B cell (primary cell): ENCODE results near the gene HDLBP.

Source experiments
- CTCF ChIP-seq: fragments of 200-600 bp; IDR thresholded peaks from one replicate; pipeline ENCODE4 v1.8.0; 2022; ENCODE audit warnings: antibody characterized with exemption, mild to moderate bottlenecking
- EZH2 ChIP-seq: IDR thresholded peaks from 2 replicates; pipeline ENCODE4 v1.6.1; 2012; ENCODE audit warnings: borderline replicate concordance, low read depth, mild to moderate bottlenecking, moderate library complexity, low read length; ENCODE audit not compliant: insufficient read depth, poor library complexity, severe bottlenecking

GRCh38 chr2:241225983-241226382 is 89.5 kb downstream of the HDLBP start:
- TF ChIP-seq CTCF (no peak), EZH2 (no peak)
